DND-41 (cell line): Measurements from ENCODE around the gene DGKE.

ENCODE experiments used
- ATAC-seq: fragments of 200-7000 bp; cut with Tn5 transposase; 3 replicates; pipeline ENCODE4 v1.9.1; 2021; ENCODE audit warnings: low read depth; ENCODE audit not compliant: insufficient read depth
- DNase-seq: peaks from one replicate; pipeline ENCODE4 v3.0.0-alpha.2; 2020
- H2AFZ ChIP-seq: 2 replicates; pipeline ENCODE4 v1.6.0; 2012; ENCODE audit warnings: low read depth, low read length
- H3K27ac ChIP-seq: 2 replicates; pipeline ENCODE4 v1.5.1; 2012; ENCODE audit warnings: low read length, inconsistent platforms
- H3K27me3 ChIP-seq: fragments of 200-600 bp; sonication (generic); 2 replicates; pipeline ENCODE4 v1.6.0; 2012; ENCODE audit warnings: low read length, mild to moderate bottlenecking, inconsistent platforms; ENCODE audit not compliant: insufficient read depth, poor library complexity
- H3K36me3 ChIP-seq: 2 replicates; pipeline ENCODE4 v1.5.1; 2012; ENCODE audit warnings: low read length, inconsistent platforms; ENCODE audit not compliant: insufficient read depth
- H3K4me1 ChIP-seq: 2 replicates; pipeline ENCODE4 v1.5.1; 2012; ENCODE audit warnings: mild to moderate bottlenecking, low read length; ENCODE audit not compliant: insufficient read depth
- H3K4me2 ChIP-seq: 2 replicates; pipeline ENCODE4 v1.6.0; 2012; ENCODE audit warnings: mild to moderate bottlenecking, moderate library complexity, low read length, inconsistent platforms; ENCODE audit not compliant: insufficient read depth
- H3K4me3 ChIP-seq, 2 experiments: fragments of 200-600 bp in 1 of 2; shearing (Covaris generic) in 1 of 2; 2 replicates each; pipeline ENCODE4 v1.5.1; 2012 to 2016; ENCODE audit warnings: inconsistent platforms in 2 of 2, low read length in 2 of 2, mild to moderate bottlenecking in 2 of 2, low read depth in 1 of 2, moderate library complexity in 1 of 2
- H3K79me2 ChIP-seq: 2 replicates; pipeline ENCODE4 v1.6.0; 2012; ENCODE audit warnings: low read length, inconsistent platforms; ENCODE audit not compliant: insufficient read depth
- H3K9ac ChIP-seq: 2 replicates; pipeline ENCODE4 v1.6.0; 2012; ENCODE audit warnings: low read depth, mild to moderate bottlenecking, inconsistent platforms, low read length, moderate library complexity
- H3K9me3 ChIP-seq: 2 replicates; pipeline ENCODE4 v1.5.1; 2012; ENCODE audit warnings: low read length, moderate library complexity, mild to moderate bottlenecking, inconsistent platforms; ENCODE audit not compliant: insufficient read depth, severe bottlenecking
- H4K20me1 ChIP-seq: 2 replicates; pipeline ENCODE4 v1.6.0; 2012; ENCODE audit warnings: low read length; ENCODE audit not compliant: insufficient read depth
- EZH2 ChIP-seq: IDR thresholded peaks from 3 replicates; pipeline ENCODE4 v1.6.1; 2012; ENCODE audit warnings: borderline replicate concordance, low read depth, mild to moderate bottlenecking, moderate library complexity, low read length, inconsistent platforms; ENCODE audit not compliant: severe bottlenecking
- TF ChIP-seq, protein P1 (sequence below): IDR thresholded peaks from 2 replicates; pipeline ENCODE4 v1.5.1; 2012; ENCODE audit warnings: borderline replicate concordance, low read length, moderate library complexity, mild to moderate bottlenecking; ENCODE audit not compliant: poor library complexity, severe bottlenecking; ENCODE audit errors: extremely low read depth

Gene DGKE

DNA sequence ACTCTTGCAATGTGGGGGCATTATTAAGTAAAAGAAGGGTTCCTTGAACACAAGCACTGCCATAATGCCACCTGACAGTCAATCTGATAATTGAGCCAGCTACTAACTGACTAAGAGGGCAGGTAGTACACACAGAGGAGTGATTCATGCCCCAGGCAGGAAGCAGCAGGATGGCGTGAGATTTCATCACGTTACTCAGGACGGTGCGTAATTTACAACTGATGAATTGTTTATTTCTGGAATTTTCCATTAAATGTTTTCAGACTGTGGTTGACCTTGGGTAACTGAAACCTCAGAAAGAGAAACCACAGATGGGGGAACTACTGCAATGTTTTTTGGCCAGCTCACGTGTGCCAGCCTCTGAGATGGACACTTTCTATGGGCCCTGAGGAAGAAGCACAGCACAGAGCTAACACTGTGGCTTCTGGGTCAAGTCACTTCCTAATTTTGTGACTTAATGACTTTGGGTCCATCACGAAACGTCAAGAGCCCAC, 46.9 kb upstream of the DGKE start:
- H3K36me3 ChIP-seq = no peaks in the 10 kb centered on the region
- ATAC-seq (peak; percentile 87), DNase-seq (peak; percentile 54)
- no peaks in the 10 kb centered on the region for H3K79me2 ChIP-seq
- peaks cover 34% of the 10 kb centered on the region for H3K4me1 ChIP-seq
- H3K9ac ChIP-seq = peak overlapping the region; percentile 16; the same call in 1 of the 2 replicates
- no peak overlapping the region; the same call in 1 of the 2 replicates for H2AFZ ChIP-seq
- TF ChIP-seq, protein P1, sequence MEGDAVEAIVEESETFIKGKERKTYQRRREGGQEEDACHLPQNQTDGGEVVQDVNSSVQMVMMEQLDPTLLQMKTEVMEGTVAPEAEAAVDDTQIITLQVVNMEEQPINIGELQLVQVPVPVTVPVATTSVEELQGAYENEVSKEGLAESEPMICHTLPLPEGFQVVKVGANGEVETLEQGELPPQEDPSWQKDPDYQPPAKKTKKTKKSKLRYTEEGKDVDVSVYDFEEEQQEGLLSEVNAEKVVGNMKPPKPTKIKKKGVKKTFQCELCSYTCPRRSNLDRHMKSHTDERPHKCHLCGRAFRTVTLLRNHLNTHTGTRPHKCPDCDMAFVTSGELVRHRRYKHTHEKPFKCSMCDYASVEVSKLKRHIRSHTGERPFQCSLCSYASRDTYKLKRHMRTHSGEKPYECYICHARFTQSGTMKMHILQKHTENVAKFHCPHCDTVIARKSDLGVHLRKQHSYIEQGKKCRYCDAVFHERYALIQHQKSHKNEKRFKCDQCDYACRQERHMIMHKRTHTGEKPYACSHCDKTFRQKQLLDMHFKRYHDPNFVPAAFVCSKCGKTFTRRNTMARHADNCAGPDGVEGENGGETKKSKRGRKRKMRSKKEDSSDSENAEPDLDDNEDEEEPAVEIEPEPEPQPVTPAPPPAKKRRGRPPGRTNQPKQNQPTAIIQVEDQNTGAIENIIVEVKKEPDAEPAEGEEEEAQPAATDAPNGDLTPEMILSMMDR = no peak
- no peak for TF ChIP-seq EZH2
- no peak overlapping the region for H3K4me3 ChIP-seq
- H3K27ac ChIP-seq = peak overlapping the region; percentile 83
- no peaks in the 10 kb centered on the region for H3K9me3 ChIP-seq
- no peaks in the 10 kb centered on the region for H4K20me1 ChIP-seq
- no peak overlapping the region for H3K4me2 ChIP-seq
- no peaks in the 10 kb centered on the region for H3K27me3 ChIP-seq

DNA sequence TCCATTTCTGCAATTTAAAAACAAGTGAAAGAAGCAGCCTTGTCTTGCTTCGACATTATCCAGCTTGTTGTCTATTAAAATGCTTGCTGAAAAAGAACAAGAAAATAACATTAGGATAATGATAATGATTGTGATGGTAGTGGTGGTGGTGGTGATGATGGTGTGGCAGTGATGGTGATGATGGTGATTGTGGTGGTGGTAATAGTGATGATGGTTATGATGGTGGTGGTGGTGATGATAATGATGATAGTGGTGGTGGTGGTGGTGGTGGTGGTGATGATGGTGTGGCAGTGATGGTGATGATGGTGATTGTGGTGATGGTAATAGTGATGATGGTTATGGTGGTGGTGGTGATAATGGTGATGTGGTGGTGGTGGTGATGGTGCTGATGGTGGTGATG, 41.7 kb upstream of the DGKE start:
- Histone ChIP-seq H3K4me3 (no peak overlapping the region), H3K4me1 (peaks cover 8% of the 10 kb centered on the region)

DNA sequence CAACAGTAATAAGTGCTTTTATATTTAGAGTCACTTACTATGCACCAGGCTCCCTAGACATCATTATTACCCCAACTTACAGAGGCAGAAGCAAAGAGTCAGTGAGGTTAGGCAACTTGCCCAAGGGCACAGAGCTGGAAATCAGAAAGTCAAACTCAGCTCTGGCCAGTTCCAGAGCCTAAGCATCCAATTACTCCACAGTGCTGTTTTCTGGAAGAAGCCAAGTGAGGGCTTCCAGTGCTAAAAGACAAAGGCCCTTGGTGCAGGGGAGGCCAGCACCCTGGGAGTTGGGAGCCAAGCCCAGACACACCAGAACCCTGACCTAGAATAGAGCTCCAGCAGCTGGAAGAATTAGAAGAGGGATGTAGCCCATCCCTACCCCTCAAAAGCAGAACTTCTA, 40.4 kb upstream of the DGKE start:
- Histone ChIP-seq H2AFZ (no peak overlapping the region), H3K4me3 (no peak overlapping the region), H3K36me3 (no peaks in the 10 kb centered on the region), H3K27me3 (no peaks in the 10 kb centered on the region), H3K79me2 (no peaks in the 10 kb centered on the region), H4K20me1 (no peaks in the 10 kb centered on the region), H3K9me3 (no peaks in the 10 kb centered on the region), H3K9ac (no peak overlapping the region), H3K4me1 (peaks cover 3% of the 10 kb centered on the region; the same call in 1 of the 2 replicates), H3K27ac (no peak overlapping the region), H3K4me2 (no peak overlapping the region)
- DNase-seq = no peak
- no peak for ATAC-seq
- TF ChIP-seq, protein P1 = no peak
- no peak for TF ChIP-seq EZH2

More for the DNA sequence above, 41.7 kb upstream of the DGKE start:
- H3K4me2 ChIP-seq = no peak overlapping the region
- H2AFZ ChIP-seq = no peak overlapping the region
- no peaks in the 10 kb centered on the region for H3K79me2 ChIP-seq
- no peak overlapping the region for H3K9ac ChIP-seq
- H3K27ac ChIP-seq = no peak overlapping the region
- no peaks in the 10 kb centered on the region for H4K20me1 ChIP-seq
- H3K36me3 ChIP-seq = no peaks in the 10 kb centered on the region
- no peak for TF ChIP-seq EZH2
- TF ChIP-seq, protein P1 = no peak
- no peaks in the 10 kb centered on the region for H3K27me3 ChIP-seq
- DNase-seq = no peak
- no peak for ATAC-seq
- no peaks in the 10 kb centered on the region for H3K9me3 ChIP-seq

DNA sequence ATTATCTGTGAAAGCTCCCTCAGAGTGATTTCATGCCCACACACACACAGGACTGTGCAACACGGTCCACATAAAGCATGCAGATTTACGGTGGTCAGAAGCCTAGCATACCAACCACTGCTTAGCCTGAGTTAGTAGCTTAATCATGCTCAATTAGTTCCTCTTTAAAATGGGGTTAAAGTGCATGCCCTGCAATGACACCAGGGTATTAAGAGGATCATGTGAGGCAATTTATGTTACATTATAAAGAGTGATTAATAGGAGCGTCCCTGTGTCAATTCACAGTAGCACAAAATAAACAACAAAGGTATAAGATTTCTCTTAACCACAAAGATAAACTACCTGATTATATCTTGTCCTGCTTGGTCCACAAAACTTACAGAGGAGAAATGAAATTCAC, 40.0 kb upstream of the DGKE start:
- H3K4me1 ChIP-seq = peaks cover 6% of the 10 kb centered on the region; the same call in 1 of the 2 replicates
- no peak overlapping the region for H3K4me3 ChIP-seq
- DNase-seq (no peak), ATAC-seq (no peak)
- no peak overlapping the region for H3K27ac ChIP-seq
- H3K9me3 ChIP-seq = no peaks in the 10 kb centered on the region
- no peaks in the 10 kb centered on the region for H3K27me3 ChIP-seq
- H3K36me3 ChIP-seq = no peaks in the 10 kb centered on the region
- H2AFZ ChIP-seq = no peak overlapping the region
- no peak overlapping the region for H3K9ac ChIP-seq
- no peaks in the 10 kb centered on the region for H3K79me2 ChIP-seq
- H4K20me1 ChIP-seq = no peaks in the 10 kb centered on the region
- TF ChIP-seq, protein P1 = no peak
- no peak for TF ChIP-seq EZH2
- H3K4me2 ChIP-seq = no peak overlapping the region
